Measurements from ENCODE around the gene TIMM13. TPM values are rescaled to one million over a fixed set of nuclear protein-coding genes. Genes with fewer than 3 reads are reported as not detected.
"Not testable (repeated sequence)": the region's sequence is repeated elsewhere in the genome, so short reads cannot be mapped to it uniquely, and the experiment has no call there.

TIMM13 gene
- total RNA-seq, 1 donor: 5.8 TPM

- H3K27me3 ChIP-seq (ENCODE audit: insufficient read depth, low read length): no peaks in the 10 kb centered on the region
- H3K9me3 ChIP-seq (ENCODE audit: low read depth, low read length): no peaks in the 10 kb centered on the region
- no peak overlapping the region for H3K4me3 ChIP-seq (ENCODE audit: low read length)
- H3K4me1 ChIP-seq (ENCODE audit: insufficient read depth, low read length): peaks cover 32% of the 10 kb centered on the region
Measured at GRCh38 chr19:2460245-2460644, 32.9 kb upstream of the TIMM13 start.

- H3K4me3 ChIP-seq (ENCODE audit: low read length); H3K27me3 ChIP-seq (ENCODE audit: insufficient read depth, low read length); H3K9me3 ChIP-seq (ENCODE audit: low read depth, low read length): not testable (repeated sequence)
- peaks cover 32% of the 10 kb centered on the region for H3K4me1 ChIP-seq (ENCODE audit: insufficient read depth, low read length)
Measured at GRCh38 chr19:2458776-2459175, 31.4 kb upstream of the TIMM13 start.

- Histone ChIP-seq H3K27me3 (ENCODE audit: insufficient read depth, low read length) (no peaks in the 10 kb centered on the region), H3K9me3 (ENCODE audit: low read depth, low read length) (no peaks in the 10 kb centered on the region), H3K4me3 (ENCODE audit: low read length) (no peak overlapping the region), H3K4me1 (ENCODE audit: insufficient read depth, low read length) (peaks cover 32% of the 10 kb centered on the region)
Measured at GRCh38 chr19:2458054-2458453, 30.7 kb upstream of the TIMM13 start.

DNA sequence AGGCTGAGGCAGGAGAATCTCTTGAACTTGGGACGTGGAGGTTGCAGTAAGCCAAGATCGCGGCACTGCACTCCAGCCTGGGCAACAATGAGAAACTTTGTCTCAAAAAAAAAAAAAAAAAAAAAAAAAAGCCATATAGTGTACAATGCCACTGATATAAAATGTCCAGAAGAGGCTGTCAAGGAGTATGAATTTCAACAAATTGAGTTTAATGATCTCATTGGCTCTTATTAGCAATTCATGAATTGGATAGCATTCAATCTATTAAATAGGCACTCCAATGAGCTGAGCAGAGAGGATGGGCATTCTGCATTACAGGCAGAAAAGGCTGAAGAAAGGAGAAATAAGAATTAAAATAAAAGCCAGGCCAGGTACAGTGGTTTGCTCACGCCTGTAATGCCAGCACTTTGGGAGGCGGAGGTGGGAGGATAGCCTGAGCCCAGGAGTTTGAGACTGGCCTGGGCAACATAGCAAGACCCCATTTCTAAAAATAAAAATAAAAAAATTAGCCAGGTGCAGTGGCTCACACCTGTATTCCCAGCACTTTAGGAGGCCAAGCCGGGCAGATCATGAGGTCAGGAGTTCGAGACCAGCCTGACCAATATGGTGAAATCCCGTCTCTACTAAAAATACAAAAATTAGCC lies 30.1 kb upstream of the TIMM13 start:
- H3K27me3 ChIP-seq (ENCODE audit: insufficient read depth, low read length): no peaks in the 10 kb centered on the region
- H3K4me3 ChIP-seq (ENCODE audit: low read length): no peak overlapping the region
- no peaks in the 10 kb centered on the region for H3K9me3 ChIP-seq (ENCODE audit: low read depth, low read length)
- peaks cover 27% of the 10 kb centered on the region for H3K4me1 ChIP-seq (ENCODE audit: insufficient read depth, low read length)

- Histone ChIP-seq H3K4me3 (ENCODE audit: low read length) (peak overlapping the region; percentile 67), H3K9me3 (ENCODE audit: low read depth, low read length) (no peaks in the 10 kb centered on the region), H3K4me1 (ENCODE audit: insufficient read depth, low read length) (peaks cover 14% of the 10 kb centered on the region), H3K27me3 (ENCODE audit: insufficient read depth, low read length) (no peaks in the 10 kb centered on the region)
Measured at GRCh38 chr19:2455851-2456570, 28.6 kb upstream of the TIMM13 start.

- H3K9me3 ChIP-seq (ENCODE audit: low read depth, low read length): no peaks in the 10 kb centered on the region
- peaks cover 14% of the 10 kb centered on the region for H3K4me1 ChIP-seq (ENCODE audit: insufficient read depth, low read length)
- H3K27me3 ChIP-seq (ENCODE audit: insufficient read depth, low read length): no peaks in the 10 kb centered on the region
- peak overlapping the region; percentile 67 for H3K4me3 ChIP-seq (ENCODE audit: low read length)
Measured at GRCh38 chr19:2454962-2455850, 27.8 kb upstream of the TIMM13 start.

DNA sequence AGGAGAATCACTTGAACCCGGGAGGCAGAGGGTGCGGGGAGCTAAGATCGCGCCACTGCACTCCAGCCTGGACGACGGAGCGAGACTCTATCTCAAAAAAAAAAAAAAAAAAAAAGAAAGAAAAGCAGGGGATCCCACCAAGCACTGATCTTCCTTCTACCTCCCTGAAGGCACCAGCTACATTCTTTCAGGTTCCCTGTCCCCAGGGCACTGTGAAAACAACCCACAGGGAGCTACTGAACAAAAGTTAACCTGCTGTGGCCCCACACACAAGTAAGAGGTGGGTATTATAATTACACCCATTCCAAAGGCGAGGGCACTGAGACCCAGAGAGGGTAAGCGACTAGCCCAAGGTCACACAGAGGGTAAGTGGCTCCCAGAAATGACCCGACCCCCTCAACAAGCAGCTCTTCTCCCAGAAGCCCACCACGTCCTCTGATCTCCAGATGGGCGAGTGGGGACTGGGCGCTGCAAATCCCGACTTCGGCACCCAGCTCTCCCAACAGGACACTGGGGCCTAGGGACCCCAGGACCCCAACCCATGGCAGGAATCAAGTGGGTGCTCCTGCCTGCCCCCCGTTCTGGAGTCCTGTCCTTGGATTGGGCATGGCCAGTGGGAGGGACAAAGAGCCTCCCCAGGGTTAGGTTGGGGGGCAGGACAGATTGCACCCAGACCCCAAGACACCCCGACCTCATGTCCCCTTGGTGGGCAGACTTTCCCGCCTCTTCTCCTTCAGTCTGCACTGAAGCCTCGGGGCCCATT lies 27.0 kb upstream of the TIMM13 start:
- H3K27me3 ChIP-seq (ENCODE audit: insufficient read depth, low read length): no peaks in the 10 kb centered on the region
- H3K4me3 ChIP-seq (ENCODE audit: low read length): no peak overlapping the region
- no peaks in the 10 kb centered on the region for H3K9me3 ChIP-seq (ENCODE audit: low read depth, low read length)
- peaks cover 14% of the 10 kb centered on the region for H3K4me1 ChIP-seq (ENCODE audit: insufficient read depth, low read length)

DNA sequence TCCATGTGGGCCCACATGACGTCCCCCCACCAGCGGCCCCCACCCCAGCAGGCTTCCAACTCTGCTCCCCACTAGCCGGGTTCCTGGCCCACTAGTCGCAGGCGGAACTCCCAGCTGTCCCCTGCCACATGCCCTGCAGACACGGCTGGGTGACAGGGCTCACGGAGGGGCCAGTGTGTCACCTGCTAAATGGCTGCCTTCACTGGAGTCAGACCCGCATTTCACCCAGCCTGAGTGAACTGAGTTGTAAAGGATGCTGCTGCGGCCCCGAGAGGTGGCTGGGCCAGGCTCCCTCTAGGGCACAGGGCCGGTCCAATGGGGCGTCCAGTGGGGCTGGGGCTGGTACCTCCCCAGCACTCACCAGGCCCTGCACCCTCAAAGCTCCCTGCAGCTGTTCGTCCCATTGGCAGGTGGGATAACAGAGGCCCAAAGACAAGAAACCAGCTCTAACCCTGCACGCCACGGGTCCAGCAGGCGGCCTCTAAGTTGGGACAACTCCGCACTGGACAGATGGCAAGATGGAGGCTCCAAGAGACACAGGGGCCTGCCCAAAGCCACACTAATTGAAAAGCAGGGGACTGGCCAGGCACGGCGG lies 26.1 kb upstream of the TIMM13 start:
- Histone ChIP-seq H3K9me3 (ENCODE audit: low read depth, low read length) (no peaks in the 10 kb centered on the region), H3K27me3 (ENCODE audit: insufficient read depth, low read length) (no peaks in the 10 kb centered on the region), H3K4me1 (ENCODE audit: insufficient read depth, low read length) (peaks cover 14% of the 10 kb centered on the region), H3K4me3 (ENCODE audit: low read length) (no peak overlapping the region)

GRCh38 chr19:2451741-2452140 lies 24.4 kb upstream of the TIMM13 start:
- Histone ChIP-seq H3K9me3 (ENCODE audit: low read depth, low read length) (no peaks in the 10 kb centered on the region), H3K4me1 (ENCODE audit: insufficient read depth, low read length) (peaks cover 10% of the 10 kb centered on the region), H3K27me3 (ENCODE audit: insufficient read depth, low read length) (no peaks in the 10 kb centered on the region), H3K4me3 (ENCODE audit: low read length) (no peak overlapping the region)

GRCh38 chr19:2451138-2451537 lies 23.8 kb upstream of the TIMM13 start:
- Histone ChIP-seq H3K9me3 (ENCODE audit: low read depth, low read length) (no peaks in the 10 kb centered on the region), H3K4me3 (ENCODE audit: low read length) (no peak overlapping the region), H3K27me3 (ENCODE audit: insufficient read depth, low read length) (no peaks in the 10 kb centered on the region), H3K4me1 (ENCODE audit: insufficient read depth, low read length) (peaks cover 16% of the 10 kb centered on the region)

- no peaks in the 10 kb centered on the region for H3K9me3 ChIP-seq (ENCODE audit: low read depth, low read length)
- H3K4me1 ChIP-seq (ENCODE audit: insufficient read depth, low read length): peaks cover 8% of the 10 kb centered on the region
- H3K27me3 ChIP-seq (ENCODE audit: insufficient read depth, low read length): no peaks in the 10 kb centered on the region
- no peak overlapping the region for H3K4me3 ChIP-seq (ENCODE audit: low read length)
Measured at GRCh38 chr19:2449019-2449418, 21.6 kb upstream of the TIMM13 start.

DNA sequence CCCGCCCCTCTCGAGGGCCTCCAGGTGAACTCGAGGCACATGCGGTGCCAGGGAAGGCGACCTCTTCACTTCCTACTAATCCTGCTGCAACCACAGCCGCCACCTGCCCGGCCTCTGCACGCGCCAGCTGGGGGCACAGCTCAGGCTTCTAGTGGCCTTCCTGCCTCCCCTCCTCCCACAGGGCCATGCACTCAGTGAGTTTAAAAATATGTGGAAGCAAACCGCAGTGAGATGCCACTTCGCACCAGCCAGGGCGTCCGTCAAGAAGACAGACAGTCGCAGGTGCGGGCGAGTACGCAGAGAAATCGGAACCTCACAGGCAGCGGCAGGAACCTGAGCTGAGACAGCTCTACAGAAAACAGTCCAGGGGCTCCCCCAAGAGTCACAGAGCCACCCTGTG lies 19.0 kb upstream of the TIMM13 start:
- Histone ChIP-seq H3K27me3 (ENCODE audit: insufficient read depth, low read length) (no peaks in the 10 kb centered on the region), H3K4me3 (ENCODE audit: low read length) (no peak overlapping the region), H3K4me1 (ENCODE audit: insufficient read depth, low read length) (peaks cover 8% of the 10 kb centered on the region), H3K9me3 (ENCODE audit: low read depth, low read length) (no peaks in the 10 kb centered on the region)

DNA sequence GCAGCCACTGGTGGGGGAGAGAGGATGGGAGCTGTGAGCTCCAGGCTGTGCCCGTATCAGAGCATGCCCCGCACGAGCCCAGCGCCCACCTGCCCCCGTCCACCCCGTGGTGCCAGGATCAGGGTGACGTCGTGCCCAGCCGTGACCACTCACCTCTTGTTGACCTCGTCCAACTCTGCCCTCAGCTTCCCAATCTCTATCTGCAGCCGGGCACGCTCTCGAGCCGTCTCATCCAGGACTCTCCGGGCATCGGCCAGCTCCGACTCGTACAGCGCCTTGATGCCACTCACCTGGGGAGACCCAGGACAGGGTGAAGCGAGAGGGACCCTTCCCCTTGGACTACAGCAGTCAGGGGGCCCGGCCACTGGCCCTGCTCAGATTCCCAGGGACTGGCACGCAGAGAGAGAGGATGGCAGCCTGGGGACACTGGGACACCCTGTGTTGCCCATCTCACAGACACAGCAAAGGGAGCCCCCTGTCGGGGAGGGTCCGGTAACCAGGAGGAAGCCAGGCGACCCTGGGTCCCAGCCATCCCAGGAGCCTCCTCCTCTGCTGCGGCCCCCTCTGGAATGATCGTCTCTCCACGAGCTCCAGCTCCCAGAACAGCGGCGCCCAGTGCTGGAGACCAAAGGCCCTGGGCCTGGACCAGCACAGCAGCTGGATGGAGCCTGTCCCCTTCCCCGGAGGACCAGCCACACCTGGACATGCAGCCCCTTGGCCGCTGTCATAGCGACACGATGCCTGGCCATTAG lies 17.0 kb upstream of the TIMM13 start:
- no peaks in the 10 kb centered on the region for H3K27me3 ChIP-seq (ENCODE audit: insufficient read depth, low read length)
- H3K9me3 ChIP-seq (ENCODE audit: low read depth, low read length): no peaks in the 10 kb centered on the region
- H3K4me3 ChIP-seq (ENCODE audit: low read length): no peak overlapping the region
- H3K4me1 ChIP-seq (ENCODE audit: insufficient read depth, low read length): peaks cover 8% of the 10 kb centered on the region

- Histone ChIP-seq H3K27me3 (ENCODE audit: insufficient read depth, low read length) (no peaks in the 10 kb centered on the region), H3K4me3 (ENCODE audit: low read length) (no peak overlapping the region), H3K9me3 (ENCODE audit: low read depth, low read length) (no peaks in the 10 kb centered on the region), H3K4me1 (ENCODE audit: insufficient read depth, low read length) (peaks cover 8% of the 10 kb centered on the region)
Measured at GRCh38 chr19:2443785-2444182, 16.4 kb upstream of the TIMM13 start.
